ENCODE results near the gene ADD2.

ADD2 gene

GRCh38 chr2:70720124-70720523 lies 47.9 kb downstream of the ADD2 start:
- no peak overlapping the region for H3K4me3 ChIP-seq (ENCODE audit: low read length)
- no peak overlapping the region for H3K4me2 ChIP-seq (ENCODE audit: low read length)
- no peaks in the 10 kb centered on the region for H3K79me2 ChIP-seq (ENCODE audit: control insufficient read depth, low read length)
- H3K27me3 ChIP-seq (ENCODE audit: control insufficient read depth, low read length) = no peaks in the 10 kb centered on the region
- no peak for TF ChIP-seq EZH2phosphoT487 (IDR thresholded peaks at IDR 0.05; ENCODE audit: borderline replicate concordance, low read length)
- no peak for TF ChIP-seq CTCF (IDR thresholded peaks at IDR 0.05; ENCODE audit: low read depth, low read length, poor library complexity, severe bottlenecking)
- no peaks in the 10 kb centered on the region for H3F3A ChIP-seq (ENCODE audit: control insufficient read depth, insufficient read depth)
- H4K20me1 ChIP-seq (ENCODE audit: control insufficient read depth, insufficient read depth, low read depth, low read length) = no peaks in the 10 kb centered on the region
- no peaks in the 10 kb centered on the region for H3K4me1 ChIP-seq (ENCODE audit: control insufficient read depth, low read length)
- no peaks in the 10 kb centered on the region for H3K9me3 ChIP-seq (ENCODE audit: control insufficient read depth, insufficient read depth, low read length)
- no peak overlapping the region for H3K27ac ChIP-seq (ENCODE audit: low read depth, low read length)
- no peaks in the 10 kb centered on the region for H3K36me3 ChIP-seq (ENCODE audit: control insufficient read depth, low read length)
- no peaks in the 10 kb centered on the region for H3K9me2 ChIP-seq (replicated peaks; ENCODE audit: control insufficient read depth, low read length)

- H3K9me2 ChIP-seq (replicated peaks; ENCODE audit: control insufficient read depth, low read length) = no peaks in the 10 kb centered on the region
- H4K20me1 ChIP-seq (ENCODE audit: control insufficient read depth, insufficient read depth, low read depth, low read length) = no peaks in the 10 kb centered on the region
- no peaks in the 10 kb centered on the region for H3K79me2 ChIP-seq (ENCODE audit: control insufficient read depth, low read length)
- H3F3A ChIP-seq (ENCODE audit: control insufficient read depth, insufficient read depth) = no peaks in the 10 kb centered on the region
- no peaks in the 10 kb centered on the region for H3K9me3 ChIP-seq (ENCODE audit: control insufficient read depth, insufficient read depth, low read length)
- no peak for TF ChIP-seq EZH2phosphoT487 (IDR thresholded peaks at IDR 0.05; ENCODE audit: borderline replicate concordance, low read length)
- no peak for TF ChIP-seq CTCF (IDR thresholded peaks at IDR 0.05; ENCODE audit: low read depth, low read length, poor library complexity, severe bottlenecking)
- no peaks in the 10 kb centered on the region for H3K27me3 ChIP-seq (ENCODE audit: control insufficient read depth, low read length)
- no peaks in the 10 kb centered on the region for H3K36me3 ChIP-seq (ENCODE audit: control insufficient read depth, low read length)
- no peak overlapping the region for H3K4me3 ChIP-seq (ENCODE audit: low read length)
- H3K4me1 ChIP-seq (ENCODE audit: control insufficient read depth, low read length) = no peaks in the 10 kb centered on the region
- no peak overlapping the region for H3K4me2 ChIP-seq (ENCODE audit: low read length)
- H3K27ac ChIP-seq (ENCODE audit: low read depth, low read length) = no peak overlapping the region
Observed at GRCh38 chr2:70719231-70719630, 48.8 kb downstream of the ADD2 start.

- no peak for TF ChIP-seq CTCF (IDR thresholded peaks at IDR 0.05; ENCODE audit: low read depth, low read length, poor library complexity, severe bottlenecking)
- TF ChIP-seq EZH2phosphoT487 (IDR thresholded peaks at IDR 0.05; ENCODE audit: borderline replicate concordance, low read length) = no peak
- Histone ChIP-seq H3K4me3 (ENCODE audit: low read length) (no peak overlapping the region), H3K9me2 (replicated peaks; ENCODE audit: control insufficient read depth, low read length) (no peaks in the 10 kb centered on the region), H3K9me3 (ENCODE audit: control insufficient read depth, insufficient read depth, low read length) (no peaks in the 10 kb centered on the region), H3K36me3 (ENCODE audit: control insufficient read depth, low read length) (no peaks in the 10 kb centered on the region), H3K79me2 (ENCODE audit: control insufficient read depth, low read length) (no peaks in the 10 kb centered on the region), H3K27ac (ENCODE audit: low read depth, low read length) (no peak overlapping the region), H3F3A (ENCODE audit: control insufficient read depth, insufficient read depth) (no peaks in the 10 kb centered on the region), H4K20me1 (ENCODE audit: control insufficient read depth, insufficient read depth, low read depth, low read length) (no peaks in the 10 kb centered on the region), H3K4me2 (ENCODE audit: low read length) (no peak overlapping the region), H3K4me1 (ENCODE audit: control insufficient read depth, low read length) (no peaks in the 10 kb centered on the region), H3K27me3 (ENCODE audit: control insufficient read depth, low read length) (no peaks in the 10 kb centered on the region)
Observed at GRCh38 chr2:70718736-70719135, 49.3 kb downstream of the ADD2 start.

- Histone ChIP-seq H3K4me3 (ENCODE audit: low read length) (no peak overlapping the region), H3K27me3 (ENCODE audit: control insufficient read depth, low read length) (no peaks in the 10 kb centered on the region), H3F3A (ENCODE audit: control insufficient read depth, insufficient read depth) (no peaks in the 10 kb centered on the region), H3K27ac (ENCODE audit: low read depth, low read length) (no peak overlapping the region), H3K79me2 (ENCODE audit: control insufficient read depth, low read length) (no peaks in the 10 kb centered on the region), H3K4me2 (ENCODE audit: low read length) (no peak overlapping the region), H3K9me2 (replicated peaks; ENCODE audit: control insufficient read depth, low read length) (no peaks in the 10 kb centered on the region), H3K9me3 (ENCODE audit: control insufficient read depth, insufficient read depth, low read length) (no peaks in the 10 kb centered on the region), H3K36me3 (ENCODE audit: control insufficient read depth, low read length) (no peaks in the 10 kb centered on the region), H3K4me1 (ENCODE audit: control insufficient read depth, low read length) (no peaks in the 10 kb centered on the region), H4K20me1 (ENCODE audit: control insufficient read depth, insufficient read depth, low read depth, low read length) (no peaks in the 10 kb centered on the region)
- no peak for TF ChIP-seq EZH2phosphoT487 (IDR thresholded peaks at IDR 0.05; ENCODE audit: borderline replicate concordance, low read length)
Observed at GRCh38 chr2:70718241-70718640, 49.8 kb downstream of the ADD2 start.

Data from DOHH2 (cell line).